HCT116 (cell line): Measurements from ENCODE around the gene SLC25A25. TPM values are rescaled to one million over a fixed set of nuclear protein-coding genes. Genes with fewer than 3 reads are reported as not detected.

ENCODE experiments used
- total RNA-seq: library from RNA; stranded (reverse); gene quantifications from one replicate; pipeline ENCODE4 v1.2.1, GENCODE V29; 2021; ENCODE audit not compliant: unreplicated experiment

Gene SLC25A25
- total RNA-seq, 1 experiment from 2014 or later: 15.3 TPM

Other genes starting within 250 kb of the SLC25A25 start
- gene ENG, start 213.6 kb upstream of the SLC25A25 start, total RNA-seq: 0.76 TPM
- 61.1 TPM for gene AK1, start 190.6 kb upstream of the SLC25A25 start, total RNA-seq
- 24.5 TPM for gene ST6GALNAC6, start 168.6 kb upstream of the SLC25A25 start, total RNA-seq
- 49.4 TPM for gene ST6GALNAC4, start 151.2 kb upstream of the SLC25A25 start, total RNA-seq
- 37.6 TPM for gene PIP5KL1, start 137.5 kb upstream of the SLC25A25 start, total RNA-seq
- gene DPM2, start 130.4 kb upstream of the SLC25A25 start, total RNA-seq: 54.6 TPM
- gene EEIG1, start 87.2 kb upstream of the SLC25A25 start, total RNA-seq: 44.2 TPM
- 11.0 TPM for gene NAIF1, start 912 bp upstream of the SLC25A25 start, total RNA-seq
- 148 TPM for gene PTGES2, start 59.5 kb downstream of the SLC25A25 start, total RNA-seq
- 9.2 TPM for gene LCN2, start 81.2 kb downstream of the SLC25A25 start, total RNA-seq
- gene BBLN, start 92.0 kb downstream of the SLC25A25 start, total RNA-seq: 119 TPM
- 144 TPM for gene CIZ1, start 123.3 kb downstream of the SLC25A25 start, total RNA-seq
- gene DNM1, start 135.1 kb downstream of the SLC25A25 start, total RNA-seq: 12.0 TPM
- gene GOLGA2, start 207.8 kb downstream of the SLC25A25 start, total RNA-seq: 67.0 TPM
- gene SWI5, start 208.0 kb downstream of the SLC25A25 start, total RNA-seq: 22.4 TPM